DMS53 treated with DMSO at 0.1 percent for 48 hours (cell line): ENCODE data around the gene CATSPER1.
A peak's percentile ranks its signal among the peaks of the same experiment; 100 is the strongest.
"Not testable (repeated sequence)": the region's sequence is repeated elsewhere in the genome, so short reads cannot be mapped to it uniquely, and the experiment has no call there.

Experiments used
- DNase-seq: peaks from one replicate; lab custom pipeline; 2025; ENCODE audit not compliant: unreplicated experiment; lab: John Stamatoyannopoulos, UW

The CATSPER1 gene

DNA sequence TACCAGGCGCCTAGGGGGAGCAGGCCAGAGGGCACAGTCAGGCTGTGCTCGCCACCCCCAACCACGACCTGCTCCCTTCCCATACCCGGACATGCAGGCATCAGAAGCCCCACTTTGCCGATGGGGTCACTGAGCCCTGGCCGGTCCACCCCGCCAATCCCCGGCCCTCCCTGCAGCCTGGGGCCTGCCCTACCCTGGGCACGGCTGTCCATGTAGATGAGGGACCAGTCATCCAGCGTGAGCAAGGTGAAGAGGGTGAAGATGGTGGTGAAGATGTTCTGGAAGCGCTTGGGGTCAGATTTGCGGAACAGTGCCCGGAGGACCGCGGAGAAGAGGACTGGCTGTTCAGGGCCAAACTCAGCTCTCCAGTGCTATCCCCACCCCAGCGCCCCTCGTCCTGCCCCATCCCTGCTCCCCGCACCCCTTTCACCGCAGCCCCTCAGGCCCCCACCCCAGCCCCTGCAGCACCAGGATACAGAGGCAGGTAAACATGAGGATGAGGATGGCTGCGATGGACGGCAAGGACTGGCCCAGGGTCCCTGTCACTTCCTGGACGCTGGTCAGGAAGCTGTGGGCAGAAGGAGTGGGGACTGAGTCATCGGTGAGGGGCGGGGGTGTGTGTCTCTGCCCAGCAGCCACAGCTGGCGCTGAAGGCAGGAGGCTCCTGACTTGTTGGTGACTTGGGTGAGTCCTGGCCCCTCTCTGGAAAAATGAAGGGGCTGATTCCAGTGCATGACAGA is 5.5 kb downstream of the CATSPER1 start:
- DNase-seq: peak; percentile 76

DNA sequence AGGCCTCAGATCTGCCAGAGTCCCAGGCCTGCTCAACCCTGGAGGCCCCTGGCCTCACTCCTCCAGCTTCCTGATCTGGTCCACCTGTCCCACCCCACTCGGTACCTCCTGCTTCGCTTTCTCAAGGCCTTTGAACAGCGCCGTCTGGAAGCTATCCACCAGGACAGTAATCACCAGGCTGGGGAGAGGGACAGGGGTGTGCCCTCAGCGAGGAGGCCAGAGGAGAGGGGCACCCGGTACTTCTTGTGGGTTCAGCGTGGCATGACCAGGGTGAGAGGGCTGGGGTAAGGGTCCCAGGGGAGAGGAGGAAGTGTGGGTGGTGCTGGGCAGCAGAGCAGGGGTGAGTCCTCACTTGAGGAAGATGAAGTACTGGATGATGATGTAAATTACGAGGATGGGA is 6.1 kb downstream of the CATSPER1 start:
- no peak for DNase-seq

DNA sequence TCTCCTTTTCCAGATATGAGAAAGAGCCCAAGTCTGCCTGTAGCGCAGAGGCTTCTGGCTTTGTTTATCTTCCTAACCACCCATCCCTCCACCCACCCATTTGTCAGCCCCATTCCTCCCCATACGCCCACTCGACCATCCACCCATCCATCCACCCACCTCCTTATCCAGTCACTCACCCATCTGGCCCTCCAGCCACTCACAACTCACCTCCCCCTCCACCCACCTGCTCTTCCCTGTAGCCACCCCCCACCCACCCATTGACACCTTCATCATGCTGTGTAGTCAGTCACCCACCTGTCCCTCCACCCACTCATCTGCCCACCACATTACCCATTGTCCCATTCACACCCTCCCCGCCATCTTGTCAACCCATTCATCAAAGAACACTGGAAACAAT is 9.0 kb downstream of the CATSPER1 start:
- DNase-seq: no peak

DNA sequence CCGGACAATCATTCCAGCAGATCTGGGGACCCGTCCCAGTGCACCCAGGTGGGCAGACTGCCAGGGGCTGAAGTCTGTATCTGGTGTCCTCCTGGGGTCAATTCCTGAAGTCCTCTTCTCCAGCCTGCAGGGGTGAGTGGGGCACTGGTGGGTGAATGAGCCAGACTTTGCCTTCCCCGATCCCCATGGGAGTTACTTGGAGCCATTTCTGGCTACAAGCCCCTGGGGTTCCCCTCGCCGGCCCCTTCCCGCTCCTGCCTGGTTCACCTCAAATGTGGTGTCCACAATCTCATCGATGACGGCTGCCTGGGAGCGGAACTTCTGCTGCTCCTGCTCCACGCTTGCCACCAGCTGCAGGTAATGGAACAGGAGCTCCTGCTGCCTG is 9.5 kb downstream of the CATSPER1 start:
- DNase-seq: no peak

DNA sequence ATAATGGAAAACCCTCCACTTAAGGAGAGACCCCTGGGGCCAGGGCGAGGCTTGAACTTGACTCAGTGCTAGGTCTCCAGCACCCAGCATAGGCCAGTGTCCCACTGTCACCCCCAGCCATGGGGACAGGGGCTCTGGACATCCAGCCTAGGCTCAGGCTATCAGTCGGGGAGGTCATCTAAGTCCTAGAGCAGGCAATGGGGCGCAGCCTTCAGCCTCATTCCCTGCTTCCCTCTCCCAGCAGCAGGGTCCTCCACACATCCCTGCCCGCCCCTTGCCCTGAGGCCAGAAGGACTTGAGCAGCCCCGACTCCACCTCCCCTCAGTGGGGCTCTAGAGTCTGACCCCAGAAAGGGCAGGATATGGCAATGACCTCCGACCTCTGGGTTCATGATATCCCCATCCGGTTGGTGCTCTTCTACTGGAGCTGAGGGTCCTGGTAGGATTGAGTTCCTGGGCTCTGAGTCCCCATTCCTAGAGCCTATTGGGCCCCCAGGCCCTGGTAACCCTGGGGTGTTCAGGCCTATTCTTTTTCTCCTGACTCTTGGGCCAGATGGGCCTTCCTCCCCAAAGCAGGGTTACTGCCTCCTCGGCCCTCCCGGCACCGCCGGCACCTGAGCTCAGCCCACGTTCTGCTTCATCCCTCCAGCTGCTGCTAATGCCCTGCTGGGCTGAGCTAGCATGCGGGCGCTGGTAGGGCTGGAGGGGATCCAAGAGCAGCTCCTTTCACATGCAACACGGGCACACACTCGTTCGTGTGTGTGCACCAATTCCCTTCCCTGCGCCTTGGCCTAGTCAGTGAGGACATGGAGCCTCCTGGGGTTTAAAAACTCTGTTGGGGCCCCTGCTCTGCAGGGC is 10.1 kb downstream of the CATSPER1 start:
- DNase-seq: no peak

DNA sequence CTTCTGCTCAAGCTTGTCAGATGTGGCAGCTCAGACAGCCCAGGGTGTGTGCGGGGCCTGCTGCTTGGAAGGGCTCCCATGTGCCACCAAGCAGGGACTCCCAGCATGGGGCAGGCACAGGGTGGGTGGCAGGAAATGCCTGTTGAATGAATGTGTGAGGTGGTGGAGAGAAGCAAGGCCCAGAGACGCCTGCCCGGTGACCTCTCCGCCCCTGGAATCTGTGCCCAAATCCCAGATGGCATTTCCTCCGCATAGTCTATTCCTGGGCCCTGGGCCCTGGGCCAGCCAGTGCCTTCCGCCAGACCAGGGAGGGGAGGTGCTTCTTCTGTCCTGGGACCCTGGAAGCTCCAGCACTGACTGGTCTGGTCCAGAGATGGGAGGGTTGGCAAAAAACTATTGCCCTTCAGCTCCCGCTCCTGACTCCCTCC is 10.8 kb downstream of the CATSPER1 start:
- no peak for DNase-seq

DNA sequence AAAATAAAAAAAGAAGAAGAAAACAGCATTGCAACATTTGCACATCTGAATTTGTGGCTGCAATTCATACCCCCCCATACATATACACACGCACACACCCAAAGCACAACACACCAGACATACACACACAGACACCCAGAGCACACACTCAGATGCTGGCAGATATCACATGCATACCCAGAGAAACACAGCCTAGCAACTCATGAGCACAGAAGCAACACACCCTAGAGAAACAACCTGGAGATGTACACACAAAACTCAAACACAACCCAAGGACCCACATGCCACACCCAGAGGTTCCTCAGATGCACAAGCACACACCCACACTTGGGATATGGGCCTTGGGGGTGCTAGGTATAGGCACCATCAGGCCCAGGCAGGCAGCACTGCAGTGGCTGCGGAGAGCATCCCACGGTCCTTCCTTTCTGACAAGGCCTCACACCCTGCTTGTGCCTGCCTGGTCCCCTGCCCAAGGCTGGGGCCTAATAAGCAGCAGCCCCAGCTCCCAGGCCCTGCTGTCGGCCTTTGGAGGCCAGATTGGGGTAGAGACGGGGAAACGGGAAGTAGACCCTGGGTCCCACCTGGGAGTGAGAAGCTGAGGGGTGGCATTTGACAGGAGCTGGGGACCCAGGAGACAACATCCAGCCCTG is 11.3 kb downstream of the CATSPER1 start:
- no peak for DNase-seq

DNA sequence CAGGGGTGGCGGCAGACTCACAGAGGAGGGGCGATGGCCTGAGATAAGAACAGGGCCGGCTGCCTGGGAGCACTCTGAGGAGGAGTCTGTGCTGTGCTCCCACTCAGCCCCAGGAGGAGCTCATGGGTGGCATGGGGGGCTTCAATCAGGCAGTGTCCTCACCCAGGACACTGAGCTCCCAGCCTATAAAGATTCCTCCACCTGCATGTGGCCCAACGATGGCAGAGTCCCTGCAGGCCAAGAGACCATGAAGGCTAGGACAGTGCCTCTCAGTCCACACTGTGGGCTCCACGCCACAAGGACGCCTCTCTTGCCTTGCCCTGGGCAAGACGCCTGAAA is 12.5 kb downstream of the CATSPER1 start:
- no peak for DNase-seq

DNA sequence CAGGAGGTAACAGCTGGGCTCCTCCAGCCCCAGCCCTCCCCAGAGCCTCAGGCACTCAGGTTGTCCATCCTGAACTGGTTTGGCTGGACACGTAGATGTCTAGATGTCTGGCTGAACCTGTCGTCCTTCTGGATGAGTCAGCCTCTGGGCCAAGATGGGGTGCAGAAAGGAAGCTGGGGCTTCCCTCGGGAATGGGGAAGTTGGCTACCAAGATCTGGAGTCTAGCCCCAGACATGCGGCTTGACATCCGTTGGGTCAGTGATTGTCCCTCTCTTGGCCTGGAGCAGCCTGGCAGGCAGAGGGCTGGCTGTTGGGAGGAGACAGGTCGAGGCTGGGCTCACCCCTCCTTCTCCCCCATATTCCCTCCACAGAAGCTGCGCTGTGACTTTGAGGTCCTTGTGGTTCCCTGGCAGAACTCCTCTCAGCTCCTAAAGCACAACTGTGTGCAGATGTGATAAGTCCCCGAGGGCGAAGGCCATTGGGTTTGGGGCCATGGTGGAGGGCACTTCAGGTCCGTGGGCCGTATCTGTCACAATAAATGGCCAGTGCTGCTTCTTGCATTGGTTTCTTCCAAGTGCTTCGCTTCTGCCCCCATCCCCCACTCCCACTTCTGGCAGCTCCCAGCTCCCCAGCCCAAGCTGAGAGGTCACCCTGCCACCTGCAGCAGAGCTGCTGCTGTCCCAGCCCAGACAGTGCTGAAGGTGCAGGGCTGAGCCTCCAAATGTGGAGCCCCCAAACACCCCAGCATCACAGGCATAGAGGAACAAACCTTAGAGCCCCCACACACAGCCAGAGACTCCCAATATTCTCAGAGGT is 13.1 kb downstream of the CATSPER1 start:
- no peak for DNase-seq

DNA sequence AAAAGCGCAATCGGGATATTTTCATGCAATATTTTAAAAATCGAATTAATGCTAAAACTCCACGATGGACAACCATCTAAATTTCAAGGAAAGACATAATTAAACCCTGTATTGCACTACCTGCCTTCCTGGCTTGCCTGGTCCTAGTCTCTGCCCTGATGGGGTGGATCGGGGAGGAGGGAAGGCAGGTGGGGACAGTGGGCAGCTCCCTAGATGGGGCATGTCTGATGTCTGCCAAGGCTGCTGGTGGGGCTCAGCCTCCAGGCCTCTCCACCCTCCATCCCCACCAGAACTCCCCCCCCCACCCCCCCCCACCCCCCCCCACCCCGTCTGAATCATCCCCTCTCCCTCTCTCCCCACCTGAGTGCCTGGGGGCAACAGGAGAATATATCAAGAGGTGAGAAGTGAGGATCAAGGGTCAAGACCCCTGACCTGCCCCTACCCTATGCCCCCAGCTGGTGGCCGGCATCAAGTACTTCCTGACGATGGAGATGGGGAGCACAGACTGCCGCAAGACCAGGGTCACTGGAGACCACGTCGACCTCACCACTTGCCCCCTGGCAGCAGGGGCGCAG is 13.8 kb downstream of the CATSPER1 start:
- no peak for DNase-seq

DNA sequence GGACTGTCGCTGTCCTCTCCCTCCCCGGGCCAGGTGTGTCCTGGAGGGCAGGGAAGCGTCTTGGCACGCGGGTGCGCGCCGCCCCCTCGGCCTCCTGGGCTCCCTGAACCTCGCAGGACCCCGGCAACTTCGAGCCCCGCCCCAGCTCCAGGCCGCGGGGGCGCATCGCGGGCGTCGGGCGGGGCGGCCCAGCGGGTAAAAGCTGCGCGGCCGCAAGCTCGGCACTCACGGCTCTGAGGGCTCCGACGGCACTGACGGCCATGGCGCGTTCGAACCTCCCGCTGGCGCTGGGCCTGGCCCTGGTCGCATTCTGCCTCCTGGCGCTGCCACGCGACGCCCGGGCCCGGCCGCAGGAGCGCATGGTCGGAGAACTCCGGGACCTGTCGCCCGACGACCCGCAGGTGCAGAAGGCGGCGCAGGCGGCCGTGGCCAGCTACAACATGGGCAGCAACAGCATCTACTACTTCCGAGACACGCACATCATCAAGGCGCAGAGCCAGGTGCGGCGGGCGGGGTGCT is 14.4 kb downstream of the CATSPER1 start, which contains the start of gene CST6:
TSS of gene CST6 (plus strand) at position 224 of the 519 bp plus-strand sequence. CDS start at position 261, 37 bp downstream.
- peak; percentile 30 for DNase-seq

DNA sequence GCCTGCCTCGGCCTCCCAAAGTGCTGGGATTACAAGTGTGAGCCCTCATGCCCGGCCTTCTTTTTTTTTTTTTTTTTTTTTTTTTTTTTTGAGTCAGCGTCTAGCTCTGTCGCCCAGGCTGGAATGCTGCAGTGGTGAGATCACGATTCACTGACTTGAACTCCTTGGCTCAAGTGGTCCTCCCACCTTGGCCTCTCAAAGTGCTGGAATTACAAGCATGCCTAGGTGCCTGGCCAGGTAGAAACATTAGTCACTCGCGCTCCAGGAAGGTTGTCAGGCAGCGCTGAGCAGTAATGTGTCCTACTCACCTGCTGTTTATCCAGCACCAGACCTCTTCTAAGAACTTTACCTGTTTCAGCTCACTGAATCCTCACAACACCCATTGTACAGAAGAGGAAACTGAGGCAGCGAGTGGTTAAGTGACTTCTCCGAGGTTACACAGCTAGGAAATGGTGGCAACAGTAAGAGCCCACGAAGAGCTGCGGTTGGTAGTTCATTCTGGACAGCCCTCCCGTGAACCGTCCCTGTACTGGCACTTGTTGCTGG is 15.0 kb downstream of the CATSPER1 start:
- DNase-seq: peak; percentile 52

DNA sequence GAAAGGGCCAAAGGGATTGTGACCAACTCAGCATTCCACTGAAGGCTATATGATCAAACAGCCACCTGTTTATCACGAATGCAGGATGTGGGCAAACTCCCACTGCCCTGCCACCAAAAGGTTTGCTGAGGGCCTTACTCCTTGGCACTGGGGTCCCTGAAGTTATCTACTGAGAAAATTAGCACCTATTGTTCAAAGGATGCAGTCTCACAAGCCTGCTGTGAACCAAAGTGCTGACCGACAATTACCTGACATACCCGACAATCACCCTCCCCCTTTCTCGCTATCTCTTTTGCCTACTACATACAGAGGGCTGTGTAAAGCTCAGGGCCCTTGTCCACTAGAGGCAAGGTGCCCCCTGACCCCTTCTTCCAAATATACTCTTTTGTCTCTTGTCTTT is 16.2 kb downstream of the CATSPER1 start:
- not testable (repeated sequence) for DNase-seq

DNA sequence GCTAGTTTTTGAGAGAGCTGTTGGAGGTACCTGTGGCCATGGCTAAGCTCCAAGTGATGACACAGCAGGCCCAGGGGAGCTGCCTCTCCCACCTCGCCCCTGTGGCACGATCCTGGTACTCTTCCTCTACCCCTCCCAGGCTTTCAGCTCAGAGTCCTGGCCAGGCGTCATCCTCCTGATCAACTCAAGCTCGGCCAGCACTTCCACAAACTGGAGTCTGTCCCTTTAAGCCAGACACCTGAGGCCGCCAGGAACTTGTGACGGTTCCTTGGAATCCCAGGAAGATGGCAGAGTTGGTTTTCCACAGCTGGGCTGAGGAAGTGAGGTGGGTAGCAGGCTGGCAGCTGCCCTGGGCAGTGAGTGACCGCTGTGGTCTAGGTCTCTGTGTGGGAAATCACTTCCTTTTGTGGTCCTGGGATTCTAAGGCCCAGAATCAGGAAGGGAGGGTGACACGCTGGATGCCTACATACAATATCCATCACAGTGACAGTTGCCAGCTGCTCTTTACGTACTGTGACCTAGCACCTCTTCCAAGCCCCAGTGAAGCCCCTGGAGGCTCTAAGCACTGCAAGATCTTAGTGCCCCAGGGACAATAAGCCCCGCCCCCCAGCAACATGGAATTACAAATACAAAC is 17.7 kb downstream of the CATSPER1 start:
- DNase-seq: no peak

DNA sequence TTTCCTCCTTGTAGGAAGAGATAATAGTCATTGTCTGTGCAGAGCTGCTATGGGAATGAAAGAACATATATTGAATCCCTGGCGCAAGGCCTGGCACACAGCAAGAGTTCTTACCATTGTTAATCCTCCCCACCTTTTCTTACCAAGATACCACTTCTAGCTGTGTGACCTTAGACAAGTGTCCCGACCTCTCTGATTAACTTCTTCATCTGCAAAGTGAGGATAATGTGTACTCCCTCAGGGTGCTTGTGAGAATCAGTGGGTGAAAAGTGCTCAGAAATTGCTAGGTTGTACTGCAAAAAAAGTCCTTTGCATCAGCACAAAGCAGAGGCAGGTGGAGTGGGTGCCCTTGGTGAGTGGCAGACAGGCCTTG is 18.2 kb downstream of the CATSPER1 start:
- no peak for DNase-seq

DNA sequence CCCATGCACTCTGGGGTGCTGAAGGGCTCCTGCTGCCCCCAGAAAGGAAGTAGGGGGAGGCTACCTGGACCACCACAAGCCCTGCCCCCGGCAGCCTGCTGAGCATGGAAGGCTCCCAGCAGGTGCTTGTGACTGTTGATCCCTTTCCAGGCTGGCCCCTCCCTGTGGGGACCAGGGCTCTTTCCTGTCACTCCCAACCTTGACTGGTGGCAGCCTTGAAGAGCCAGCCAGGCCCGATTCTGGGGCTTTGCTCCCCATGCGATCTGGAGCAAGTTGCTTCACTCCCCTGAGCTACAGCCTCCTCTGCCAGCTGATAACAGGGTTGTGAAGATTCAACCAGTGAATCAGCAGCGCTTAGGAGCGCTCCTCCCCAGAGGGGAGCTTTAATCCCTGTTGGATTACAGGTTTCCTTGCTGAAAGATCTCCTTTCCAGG is 19.1 kb downstream of the CATSPER1 start:
- DNase-seq: no peak

DNA sequence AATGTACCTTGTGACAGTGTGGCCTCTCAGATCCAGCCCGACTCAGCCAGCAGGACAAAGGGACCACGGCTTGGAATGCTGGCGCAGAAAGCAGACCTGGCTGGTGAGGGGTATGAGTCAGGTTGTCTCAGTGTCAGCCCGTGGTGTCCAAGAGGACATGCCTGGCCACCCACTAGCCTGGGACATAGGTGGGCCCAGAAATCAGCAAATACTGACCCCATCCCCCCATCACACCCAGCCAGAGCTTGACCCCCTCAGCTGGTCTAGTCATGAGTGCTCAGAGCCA is 19.4 kb downstream of the CATSPER1 start:
- DNase-seq: no peak

DNA sequence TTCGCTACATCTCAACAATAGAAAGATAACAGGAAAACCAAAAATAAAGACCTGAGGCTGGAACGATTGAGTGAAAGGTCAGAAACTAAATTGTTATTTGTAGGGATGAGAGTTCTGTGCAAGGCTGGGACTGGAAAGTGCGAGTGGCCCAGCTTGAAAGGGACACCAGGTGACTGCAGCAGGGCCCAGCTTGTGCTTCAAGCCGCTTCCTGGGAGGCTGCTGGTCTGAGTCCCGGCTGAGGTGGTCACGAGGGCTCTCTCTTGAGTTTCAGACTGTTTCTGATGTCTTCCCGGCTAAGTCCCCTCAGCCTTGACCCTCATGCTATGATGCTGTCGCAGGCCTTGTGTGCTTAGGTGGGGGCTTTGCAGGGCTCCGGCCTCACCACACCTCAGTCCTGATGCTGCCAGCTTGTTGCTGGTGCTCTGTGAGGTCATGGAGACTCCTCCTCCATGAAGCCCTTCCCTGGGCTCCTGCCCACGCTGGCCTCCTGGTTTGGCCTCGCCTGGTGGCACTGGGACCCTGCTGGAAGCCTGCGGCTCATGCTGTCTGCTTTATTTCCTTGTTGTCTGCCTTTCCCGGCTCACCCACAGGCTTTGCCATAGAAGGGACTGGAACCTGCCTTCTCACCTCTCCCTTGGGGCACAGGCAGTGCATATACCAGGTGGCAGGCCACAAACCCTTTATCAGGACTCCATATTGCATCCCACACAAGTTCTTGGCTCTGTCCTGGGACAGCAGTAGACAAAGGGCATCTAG is 20.0 kb downstream of the CATSPER1 start:
- DNase-seq: no peak

DNA sequence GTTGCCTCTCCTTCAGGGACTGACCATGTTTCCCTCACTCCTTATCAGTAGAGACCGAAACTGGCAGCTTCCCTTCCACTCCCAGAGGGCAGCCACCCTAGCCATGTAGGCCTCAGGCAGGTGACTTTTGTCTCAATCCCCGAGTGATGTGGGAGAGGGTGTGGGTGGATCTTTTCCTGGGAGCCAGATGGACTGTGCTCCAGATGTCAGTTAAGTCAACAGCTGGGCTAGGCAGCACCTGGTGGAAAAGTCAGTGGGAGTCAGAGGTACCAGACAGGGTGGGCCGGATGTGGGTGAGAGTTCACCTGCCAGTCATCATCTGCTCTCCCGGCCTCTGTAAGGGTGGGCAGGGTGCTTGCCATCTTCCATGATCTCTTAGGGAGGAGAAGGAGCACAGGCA is 22.1 kb downstream of the CATSPER1 start:
- no peak for DNase-seq
